Left kidney (tissue), 2 donors: ENCODE measurements around the gene SHB. TPM values are rescaled to one million over a fixed set of nuclear protein-coding genes. Genes with fewer than 3 reads are reported as not detected.
"Not testable (repeated sequence)": the region's sequence is repeated elsewhere in the genome, so short reads cannot be mapped to it uniquely, and the experiment has no call there.

Source experiments
- DNase-seq: peaks from one replicate; pipeline ENCODE4 v3.0.0-alpha.2; 2013
- polyA plus RNA-seq: library from polyadenylated mRNA; unstranded; fragments of 120-200 nt; gene quantifications from one replicate; pipeline ENCODE4 v1.2.1, GENCODE V29; 2013; ENCODE audit not compliant: insufficient read length

The SHB gene
- polyA plus RNA-seq, 1 donor = 14.1 TPM

- no peak for DNase-seq
Measured at GRCh38 chr9:38064842-38065368, 4.1 kb downstream of the SHB start.

DNA sequence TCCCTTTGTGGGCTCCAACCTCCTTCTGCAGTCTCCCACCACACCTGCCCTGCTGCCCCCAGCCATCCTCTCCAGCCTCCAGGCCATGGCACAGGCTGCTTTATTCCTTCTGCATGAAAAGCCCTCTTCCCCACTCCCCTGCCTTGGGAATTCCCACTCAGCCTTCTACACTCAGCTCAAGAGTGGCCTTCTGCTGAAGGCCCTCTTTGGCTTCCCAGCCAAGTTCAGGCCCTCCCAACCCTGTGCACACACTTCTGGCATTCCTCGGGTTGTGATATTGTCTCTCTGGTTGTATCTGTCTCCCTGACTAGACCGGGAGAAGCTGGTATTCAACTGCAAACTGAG, 5.7 kb downstream of the SHB start:
- no peak for DNase-seq

- no peak for DNase-seq
Measured at GRCh38 chr9:38062498-38063362, 6.3 kb downstream of the SHB start.

- no peak for DNase-seq
Measured at GRCh38 chr9:38062106-38062497, 6.9 kb downstream of the SHB start.

GRCh38 chr9:38061326-38061977, 7.6 kb downstream of the SHB start:
- DNase-seq = no peak

GRCh38 chr9:38060681-38061080, 8.3 kb downstream of the SHB start:
- no peak for DNase-seq

GRCh38 chr9:38059233-38059936, 9.6 kb downstream of the SHB start:
- no peak for DNase-seq

DNA sequence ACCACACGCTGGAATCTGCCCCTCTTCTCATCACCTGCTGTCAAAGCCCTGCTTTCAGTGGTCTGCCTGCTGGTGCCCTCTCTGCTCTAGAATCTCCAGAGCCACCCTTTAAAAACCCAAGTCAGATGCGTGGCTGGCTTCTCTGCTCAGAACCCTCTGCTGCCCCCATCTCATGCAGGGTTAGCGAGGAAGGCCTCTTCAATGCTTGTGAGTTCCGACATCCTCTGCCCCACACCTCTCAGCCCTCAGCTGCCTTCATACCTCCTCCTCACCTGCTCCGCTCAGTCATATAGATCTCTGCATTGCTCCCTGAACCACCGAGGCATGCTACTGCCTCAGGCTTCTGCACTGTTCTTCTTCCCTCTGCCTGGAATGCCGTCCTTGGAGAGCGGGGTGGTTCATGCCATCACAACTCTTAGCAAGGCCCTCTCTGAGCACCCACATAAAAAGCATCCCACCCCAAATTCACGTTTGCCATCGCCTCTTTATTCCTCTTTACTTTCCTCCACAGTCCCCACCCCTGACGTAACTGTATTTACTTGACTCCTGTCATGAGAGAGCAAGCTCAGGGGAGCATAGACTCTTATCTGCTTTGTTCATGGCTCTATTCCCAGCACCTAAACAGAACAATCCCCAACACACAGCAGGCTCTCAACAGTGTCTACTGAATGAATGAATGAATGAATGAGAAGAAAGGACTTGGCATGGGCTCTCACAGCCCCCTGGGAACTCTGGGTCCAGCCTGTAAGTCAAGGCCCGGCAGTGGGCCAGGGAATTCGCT, 10.4 kb downstream of the SHB start:
- DNase-seq = no peak

- DNase-seq = no peak
Measured at GRCh38 chr9:38057416-38058195, 11.4 kb downstream of the SHB start.

GRCh38 chr9:38054653-38055052, 14.4 kb downstream of the SHB start:
- DNase-seq = no peak

- DNase-seq = no peak
Measured at GRCh38 chr9:38053697-38054461, 15.1 kb downstream of the SHB start.

- no peak for DNase-seq
Measured at GRCh38 chr9:38051780-38052546, 17.1 kb downstream of the SHB start.

GRCh38 chr9:38048316-38048969, 20.6 kb downstream of the SHB start:
- DNase-seq = no peak

GRCh38 chr9:38047301-38048251, 21.5 kb downstream of the SHB start:
- peak; percentile 78 for DNase-seq

DNA sequence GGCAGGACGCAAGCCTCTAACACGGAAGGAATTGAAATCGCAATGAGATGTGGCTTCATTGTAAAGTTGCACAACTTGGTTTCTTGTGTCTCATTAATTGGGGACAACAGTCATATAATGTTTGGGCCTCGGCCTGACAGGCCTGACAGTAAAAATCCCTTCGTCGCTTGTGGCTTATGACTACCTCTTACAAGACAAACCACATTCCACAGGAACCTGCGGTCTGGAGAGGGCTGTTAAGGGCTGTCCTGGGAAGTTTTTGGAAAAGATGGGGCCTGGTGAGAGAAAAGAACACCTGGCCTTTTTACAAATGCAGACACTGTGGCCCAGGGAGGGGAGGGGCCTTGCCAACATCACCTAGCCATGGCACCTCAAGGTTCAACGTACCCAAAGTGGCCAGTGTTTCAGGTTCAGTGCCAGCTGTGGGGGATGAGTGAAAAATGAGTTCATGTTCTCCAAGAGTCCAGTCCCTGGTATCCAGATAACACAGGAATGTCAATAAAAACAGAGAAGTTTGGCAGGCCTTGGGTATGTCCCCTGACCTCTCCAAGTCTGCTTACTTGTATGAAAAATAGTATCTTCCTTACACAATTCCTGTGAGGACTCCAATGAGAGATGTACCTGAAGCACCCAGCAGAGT, 22.2 kb downstream of the SHB start:
- DNase-seq = no peak

- DNase-seq = not testable (repeated sequence)
Measured at GRCh38 chr9:38045939-38046338, 23.1 kb downstream of the SHB start.

DNA sequence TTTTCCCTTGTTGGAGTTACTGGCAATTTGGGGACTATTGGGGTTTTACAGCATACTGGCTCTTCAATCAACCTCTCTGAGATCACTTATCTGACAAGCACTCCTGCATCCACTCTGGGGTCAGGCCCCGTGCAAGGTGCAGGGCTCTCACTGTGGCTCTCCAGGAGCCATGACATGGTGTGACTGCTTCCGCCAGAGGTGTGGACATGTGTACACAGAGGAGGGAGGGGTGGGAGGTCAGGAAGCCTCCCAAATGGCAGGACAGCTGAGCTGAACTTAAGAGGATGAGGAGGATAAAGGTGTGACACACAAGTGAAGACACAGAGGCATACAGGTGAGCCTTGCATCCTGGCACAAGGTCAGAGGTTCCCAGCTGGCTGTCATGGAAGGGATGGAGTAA, 24.3 kb downstream of the SHB start:
- no peak for DNase-seq
